ENCODE measurements around the gene INSR.
"Not testable (repeated sequence)": the region's sequence is repeated elsewhere in the genome, so short reads cannot be mapped to it uniquely, and the experiment has no call there.

INSR gene

DNA sequence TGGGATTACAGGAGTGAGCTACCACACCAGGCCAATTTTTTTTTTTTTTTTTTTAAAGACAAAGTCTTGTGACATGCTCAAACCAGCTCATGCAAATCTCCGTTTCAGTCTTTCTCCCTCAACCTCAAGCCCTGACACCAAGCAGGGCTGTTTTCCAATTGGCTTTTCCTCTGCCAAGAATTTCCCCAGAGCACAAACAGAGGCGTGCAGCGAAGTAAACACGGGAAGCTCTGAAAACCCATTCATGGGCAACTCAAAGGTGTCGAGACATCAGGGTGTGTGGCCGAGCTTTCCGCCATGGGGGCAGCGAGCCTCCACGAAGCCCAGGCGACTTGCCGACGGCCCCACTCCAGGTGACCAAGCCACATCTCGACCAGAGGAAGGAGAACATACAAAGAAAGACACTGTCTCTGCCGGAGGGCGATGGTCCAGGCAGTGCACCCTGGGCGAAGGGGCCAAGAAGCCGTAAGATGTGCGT, 70.0 kb downstream of the INSR start:
- DNase-seq, result peak in 29 of 51 donors; percentile 3 to 62 (median 14)

DNA sequence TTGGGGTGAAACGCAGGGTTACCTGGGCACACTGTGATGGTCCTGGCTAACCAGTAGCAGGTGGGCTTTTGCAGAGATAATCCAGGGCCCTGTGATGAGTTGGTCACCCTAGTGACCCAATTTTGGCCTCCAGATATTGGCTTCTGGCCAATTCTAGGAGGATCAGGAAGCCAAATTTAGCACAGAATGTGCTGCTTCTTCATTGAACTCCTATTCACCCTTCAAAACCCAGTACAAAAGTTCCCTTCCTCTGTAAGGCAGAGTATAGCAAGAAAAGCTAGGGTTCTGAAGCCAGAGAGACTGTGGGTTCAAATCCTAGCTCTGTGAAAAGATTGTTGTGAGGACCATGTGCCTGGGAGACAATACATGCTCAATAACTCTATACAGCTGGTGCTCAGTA, 70.8 kb downstream of the INSR start:
- DNase-seq, result no peak

DNA sequence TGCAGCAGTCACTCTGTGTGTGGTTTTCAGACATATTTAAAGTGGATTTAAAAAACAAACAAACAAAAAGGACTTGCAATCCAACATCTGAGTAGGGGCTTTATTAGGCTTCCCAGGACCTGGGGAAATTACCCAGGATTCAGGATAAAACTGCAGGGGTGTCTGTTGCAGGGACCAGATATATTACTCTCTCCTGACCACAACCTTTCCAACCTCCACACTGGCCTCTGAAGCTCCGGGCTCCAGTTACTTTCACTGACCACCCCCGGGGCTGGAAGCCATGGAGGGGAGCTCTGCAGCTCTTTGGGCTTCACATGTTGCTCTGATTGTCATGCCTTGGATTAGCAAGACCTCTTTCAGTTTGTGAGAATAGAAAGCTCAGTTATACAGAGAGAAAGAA, 75.2 kb downstream of the INSR start:
- DNase-seq, result no peak

DNA sequence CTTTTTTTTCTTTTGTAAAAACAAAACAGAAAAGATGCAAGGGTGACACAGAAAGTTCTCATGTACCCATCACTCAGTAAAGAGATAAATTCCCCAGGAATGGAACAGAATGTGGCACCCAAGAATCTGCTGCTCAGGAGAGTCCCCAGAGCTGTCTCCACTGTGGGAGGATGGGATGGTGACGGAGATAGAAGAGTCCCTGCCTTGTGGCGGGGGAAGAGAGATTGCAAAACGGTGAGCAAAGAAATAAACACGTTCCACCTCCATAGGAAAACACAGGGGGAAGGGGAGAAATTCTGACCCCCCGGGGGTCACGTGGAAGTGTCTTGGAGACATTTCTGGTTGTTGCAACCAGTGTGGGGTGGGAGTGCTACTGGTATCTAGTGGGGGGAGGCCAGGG, 76.4 kb downstream of the INSR start:
- DNase-seq, result no peak

DNA sequence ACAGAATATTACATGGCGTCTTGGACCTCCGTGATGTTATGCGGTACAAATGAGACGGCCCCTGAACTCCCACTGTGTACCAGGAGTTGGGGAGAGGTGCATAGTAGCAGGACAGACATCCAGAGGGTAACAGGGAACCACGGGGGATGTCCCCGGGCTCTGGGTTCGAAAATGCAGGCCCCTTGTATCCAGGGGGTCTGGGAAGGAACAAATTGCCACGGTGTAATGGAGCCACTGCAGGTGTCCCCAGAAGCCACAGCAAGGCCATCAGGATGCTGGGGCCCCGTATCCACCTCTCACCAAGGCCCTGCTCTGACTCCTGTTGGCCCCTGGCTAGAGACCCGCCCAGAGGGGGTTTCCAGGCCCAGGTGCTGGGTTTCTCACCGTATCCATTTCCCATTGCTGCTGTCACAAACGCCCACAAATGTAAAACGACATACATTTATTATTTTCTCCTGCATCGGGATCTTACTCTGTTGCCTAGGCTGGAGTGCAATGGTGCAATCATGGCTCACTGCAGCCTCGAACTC, 77.8 kb downstream of the INSR start:
- no peak for DNase-seq

DNA sequence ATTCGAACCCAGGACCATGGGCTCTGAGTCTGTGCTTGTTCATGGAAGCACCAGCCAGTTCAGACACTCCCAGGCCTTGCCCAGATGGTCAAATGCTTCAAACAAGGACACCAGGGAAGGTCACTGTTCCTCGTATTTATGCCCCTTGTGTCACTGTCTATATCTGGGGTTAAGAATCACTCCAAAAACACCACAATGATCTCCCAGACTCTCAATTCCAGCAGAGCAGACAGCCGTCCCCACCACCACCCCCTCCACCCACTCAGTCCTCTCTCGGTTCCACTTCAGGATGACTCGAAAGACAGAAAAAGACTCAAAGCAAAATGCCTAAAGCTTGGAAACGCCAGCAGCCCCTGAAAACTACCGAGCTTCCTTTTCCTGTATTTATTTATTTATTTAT, 79.0 kb downstream of the INSR start:
- DNase-seq, result no peak

DNA sequence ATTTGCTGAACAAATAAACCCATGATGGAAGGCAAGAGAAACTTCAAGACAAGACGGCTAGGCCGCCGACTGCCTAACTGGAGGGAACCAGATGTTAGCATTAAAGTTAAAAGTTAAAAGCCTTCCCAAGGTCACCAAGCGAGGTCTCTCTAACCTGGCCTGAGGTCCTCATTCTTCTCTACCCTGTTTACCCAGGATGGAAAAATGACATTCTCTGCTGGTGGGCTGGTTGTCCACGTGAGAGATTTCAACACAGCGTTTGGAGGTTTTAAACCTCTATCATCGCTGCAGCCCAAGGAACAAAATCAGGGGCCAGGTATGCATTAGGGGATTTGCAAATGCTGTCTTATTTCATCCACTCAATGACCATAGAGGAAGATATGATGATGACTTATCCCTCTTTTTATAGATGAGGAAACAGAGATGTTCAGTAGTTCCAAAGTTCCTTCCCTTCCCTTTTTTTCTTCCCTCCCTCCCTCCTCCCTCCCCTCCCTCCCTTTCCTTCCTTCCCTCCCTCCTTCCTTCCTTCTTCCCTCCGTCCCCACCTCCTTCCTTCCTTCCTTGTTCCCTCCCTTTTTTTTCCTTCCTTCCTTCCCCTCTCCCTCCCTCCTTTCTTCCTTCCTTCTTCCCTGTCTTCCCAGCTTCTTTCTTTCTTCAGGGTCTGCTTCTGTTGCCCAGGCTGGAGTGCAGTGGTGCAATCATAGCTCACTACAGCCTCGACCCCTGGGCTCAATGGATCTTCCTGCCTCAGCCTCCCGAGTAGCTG, 79.7 kb downstream of the INSR start:
- no peak for DNase-seq

DNA sequence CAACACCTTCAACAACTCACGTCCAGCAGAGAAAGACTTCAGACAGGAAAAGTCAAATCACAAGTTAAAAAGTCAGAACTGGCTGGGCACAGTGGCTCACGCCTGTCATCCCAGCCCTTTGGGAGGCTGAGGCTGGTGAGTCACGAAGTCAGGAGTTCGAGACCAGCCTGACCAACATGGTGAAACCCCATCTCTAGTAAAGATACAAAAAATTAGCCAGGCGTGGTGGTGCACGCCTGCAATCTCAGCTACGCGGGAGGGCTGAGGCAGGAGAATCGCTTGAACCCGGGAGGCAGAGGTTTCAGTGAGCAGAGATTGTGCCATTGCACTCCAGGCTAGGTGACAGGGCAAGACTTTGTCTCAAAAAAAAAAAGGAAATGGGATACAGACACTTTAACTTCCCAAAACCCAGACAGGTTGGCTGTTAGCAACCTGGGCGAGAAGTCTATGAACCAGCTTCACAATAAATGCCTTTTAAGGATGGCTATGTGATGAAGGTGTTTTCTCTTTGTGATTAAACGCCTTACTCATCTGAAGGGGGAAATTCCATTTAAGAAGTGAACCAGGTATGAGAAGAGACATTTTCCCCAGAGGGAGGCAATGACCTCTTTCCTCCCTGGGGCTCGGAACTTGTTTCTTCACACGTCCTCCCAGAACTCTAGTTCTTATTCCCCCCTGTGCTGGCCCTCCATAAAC, 80.4 kb downstream of the INSR start:
- no peak for DNase-seq

DNA sequence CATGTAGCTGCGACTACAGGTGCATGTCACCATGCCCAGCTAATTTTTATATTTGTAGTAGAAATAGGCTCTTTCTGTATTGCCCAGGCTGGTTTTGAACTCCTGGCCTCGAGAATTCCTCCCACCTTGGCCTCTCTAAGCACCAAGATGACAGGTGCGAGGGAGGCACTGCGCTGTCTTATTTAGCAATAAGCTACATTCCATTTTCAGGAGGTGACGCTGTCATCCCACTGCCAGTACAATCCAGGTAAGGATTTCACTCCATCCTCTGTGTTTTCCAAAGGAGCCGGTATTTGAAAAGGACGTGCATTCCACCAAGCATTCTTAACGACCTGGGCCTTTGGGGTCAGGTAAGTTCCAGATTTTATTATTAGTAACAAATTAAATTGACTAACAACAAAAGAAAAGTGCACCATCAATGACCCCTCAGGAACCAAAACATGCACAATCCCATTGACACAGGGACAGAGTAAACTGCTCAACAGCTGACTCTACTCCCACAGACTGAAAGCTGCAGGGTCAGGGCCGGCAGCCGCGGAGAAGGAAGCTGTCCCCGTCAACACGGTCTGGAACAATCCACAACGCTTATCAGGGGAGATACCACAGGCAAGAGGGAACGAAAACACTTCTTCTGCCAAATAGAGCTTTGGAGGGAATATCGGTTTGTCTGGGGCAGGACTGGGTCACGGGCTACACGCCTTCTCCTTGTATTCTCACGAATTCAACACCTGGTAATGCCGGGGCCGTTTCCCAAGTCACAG, 82.8 kb downstream of the INSR start:
- peak in 1 of 51 donors; percentile 4 for DNase-seq

DNA sequence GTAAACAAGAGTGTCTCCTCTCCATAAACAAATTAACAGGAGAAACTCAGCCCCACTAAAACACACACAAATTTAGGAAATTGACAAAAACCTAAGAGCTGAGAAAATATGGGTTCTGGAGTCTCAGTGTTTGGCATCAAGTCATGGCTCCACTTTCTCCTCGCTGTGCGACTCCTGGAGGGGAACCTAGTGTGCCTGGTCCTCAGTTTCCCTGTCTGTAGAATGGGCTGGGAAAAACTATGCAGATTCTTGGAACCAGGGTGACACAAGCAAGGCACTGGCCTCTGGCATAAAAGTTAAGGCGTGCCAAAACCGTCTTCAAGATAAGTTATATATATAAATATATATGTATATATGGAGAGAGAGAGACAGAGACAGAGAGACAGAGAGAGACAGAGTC, 83.9 kb downstream of the INSR start:
- DNase-seq, result no peak

DNA sequence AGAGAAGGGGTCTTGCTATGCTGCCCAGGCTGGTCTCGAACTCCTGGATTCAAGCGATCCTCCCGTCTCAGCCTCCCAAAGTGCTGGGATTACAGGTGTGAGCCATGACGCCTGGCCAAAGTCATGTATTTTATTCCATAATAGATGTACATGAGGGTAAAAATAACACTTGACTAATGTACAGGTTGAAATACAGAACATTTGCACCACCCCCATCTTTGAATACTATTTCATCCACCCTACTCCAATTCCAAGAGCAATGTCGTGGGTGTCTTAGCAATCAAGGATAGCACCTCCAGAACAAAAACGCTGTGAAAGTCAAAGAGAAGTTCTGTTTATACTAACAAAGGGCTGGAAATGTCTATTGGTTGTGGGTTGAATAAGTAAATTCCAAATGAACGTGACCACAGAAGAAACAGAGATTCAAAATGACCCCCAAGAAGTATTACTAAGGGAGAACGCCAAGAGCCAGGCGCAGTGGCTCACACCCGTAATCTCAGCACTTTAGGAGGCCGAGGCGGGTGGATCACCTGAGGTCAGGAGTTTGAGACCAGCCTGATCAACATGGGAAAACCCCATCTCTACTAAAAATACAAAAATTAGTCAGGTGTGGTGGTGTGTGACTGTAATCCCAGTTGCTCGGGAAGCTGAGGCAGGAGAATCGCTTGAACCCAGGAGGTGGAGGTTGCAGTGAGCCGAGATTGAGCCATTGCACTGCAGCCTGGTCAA, 84.5 kb downstream of the INSR start:
- peak in 1 of 51 donors; percentile 13 for DNase-seq

DNA sequence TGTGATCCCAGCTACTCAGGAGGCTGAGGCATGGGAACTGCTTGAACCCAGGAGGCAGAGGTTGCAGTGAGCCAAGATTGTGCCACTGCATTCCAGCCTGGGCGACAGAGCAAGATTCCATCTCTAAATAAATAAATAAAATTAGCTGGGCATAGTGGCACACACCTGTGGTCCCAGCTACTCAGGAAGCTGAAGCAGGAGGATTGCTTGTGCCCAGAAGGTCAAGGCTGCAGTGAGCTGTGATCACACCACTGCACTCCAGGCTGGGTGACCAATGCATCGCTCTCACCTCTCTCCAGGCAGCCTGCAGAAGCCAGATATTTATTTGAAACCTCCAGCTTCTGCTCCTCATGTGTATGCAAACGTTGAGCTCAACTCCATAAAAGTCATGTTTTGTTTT, 85.2 kb downstream of the INSR start:
- not testable (repeated sequence) for DNase-seq

DNA sequence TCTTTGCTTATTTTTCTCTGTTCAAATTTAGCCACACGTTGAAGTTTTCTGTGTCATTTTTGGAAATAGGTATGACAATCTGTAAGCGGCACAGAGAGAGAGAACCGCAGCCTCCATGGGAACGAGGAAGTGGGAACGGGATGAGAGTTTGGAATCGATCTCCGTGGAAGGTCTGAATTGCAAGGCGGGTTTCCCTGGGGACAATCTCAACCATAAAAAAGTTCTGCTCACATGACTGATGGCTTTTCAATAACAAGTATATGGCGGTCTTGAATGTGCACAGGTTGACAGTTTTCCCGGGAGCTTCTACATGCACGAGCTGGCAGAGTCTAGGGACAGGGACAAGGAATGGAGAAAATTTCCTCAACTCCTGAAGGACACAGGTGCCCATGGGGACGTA, 90.9 kb downstream of the INSR start:
- no peak for DNase-seq

DNA sequence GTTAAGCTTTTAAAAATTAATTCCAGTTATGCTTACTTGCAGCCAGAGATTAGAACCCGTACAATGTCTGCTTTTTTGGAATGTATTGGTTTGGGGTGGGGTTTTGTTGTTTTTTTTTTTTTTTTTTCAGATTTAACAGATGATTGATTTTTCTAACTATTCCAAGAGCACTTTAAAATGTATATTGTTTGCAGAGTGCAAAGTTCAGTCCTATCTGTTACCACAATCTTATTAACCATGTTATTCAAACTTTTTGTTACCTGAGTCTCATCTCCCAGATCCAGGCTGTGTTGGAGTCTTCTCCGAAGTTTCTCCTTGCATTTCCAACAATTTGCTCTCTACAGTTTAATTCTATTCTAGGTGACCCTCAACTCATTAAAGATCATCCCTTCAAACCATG, 91.3 kb downstream of the INSR start:
- DNase-seq, result no peak

DNA sequence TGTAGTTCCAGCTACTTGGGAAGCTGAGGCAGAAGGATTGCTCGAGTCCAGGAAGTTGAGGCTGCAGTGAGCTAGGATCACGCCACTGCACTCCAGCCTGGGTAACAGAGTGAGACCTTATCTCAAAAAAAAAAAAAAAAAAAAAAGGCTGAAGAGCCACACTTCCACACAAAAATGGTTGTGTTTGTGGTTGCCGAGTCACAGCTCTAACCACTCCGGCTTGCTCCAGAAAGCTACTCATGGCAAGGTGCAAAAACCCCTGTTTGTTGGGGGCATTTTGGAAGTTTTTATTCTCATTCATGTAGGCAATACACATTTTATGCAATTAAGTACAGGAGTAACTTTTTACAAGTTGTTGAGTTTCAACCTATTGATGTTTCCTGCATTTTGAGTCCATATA, 93.5 kb downstream of the INSR start:
- DNase-seq, result no peak

DNA sequence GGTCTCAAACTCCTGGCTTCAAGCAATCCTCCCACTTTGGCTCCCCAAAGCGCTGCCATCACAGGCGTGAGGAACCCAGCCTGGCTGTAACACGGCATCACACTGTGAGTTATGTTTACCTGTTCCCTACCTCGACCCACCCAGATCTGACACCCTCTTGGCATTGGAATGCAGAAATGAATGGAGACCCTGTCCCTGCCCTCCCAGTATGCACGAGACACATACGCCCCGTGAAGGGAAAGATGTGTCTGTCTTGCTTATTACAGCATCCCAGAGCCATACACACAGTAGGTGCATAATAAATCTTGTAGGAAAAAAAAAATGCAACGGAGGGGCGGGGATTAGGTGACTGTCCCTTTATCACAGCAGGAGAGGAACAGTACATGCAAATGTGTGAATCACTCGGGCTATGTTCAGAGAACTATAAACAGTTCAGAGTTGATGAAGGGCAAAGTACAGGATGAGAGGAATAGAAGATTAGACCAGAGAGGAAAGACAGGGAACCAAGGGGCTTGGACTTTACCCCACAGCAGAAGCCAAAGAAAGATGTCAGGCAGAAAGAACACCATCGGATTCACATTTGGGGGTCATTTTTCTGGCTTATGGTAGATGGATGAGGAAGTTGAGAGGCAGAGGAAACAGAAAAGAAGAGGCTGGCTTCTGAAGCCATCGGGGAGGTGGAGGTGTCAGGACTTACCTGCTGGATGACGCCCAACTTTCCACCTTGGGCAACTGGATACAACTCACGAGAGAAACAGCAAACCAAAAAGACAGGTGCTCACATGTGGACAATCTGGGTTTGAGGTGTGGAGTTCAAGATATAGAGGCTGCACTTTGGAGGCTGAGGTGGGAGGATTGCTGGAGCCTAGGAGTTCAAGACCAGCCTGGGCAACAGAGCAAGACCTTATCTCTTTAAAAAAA, 94.3 kb downstream of the INSR start:
- DNase-seq, result no peak

DNA sequence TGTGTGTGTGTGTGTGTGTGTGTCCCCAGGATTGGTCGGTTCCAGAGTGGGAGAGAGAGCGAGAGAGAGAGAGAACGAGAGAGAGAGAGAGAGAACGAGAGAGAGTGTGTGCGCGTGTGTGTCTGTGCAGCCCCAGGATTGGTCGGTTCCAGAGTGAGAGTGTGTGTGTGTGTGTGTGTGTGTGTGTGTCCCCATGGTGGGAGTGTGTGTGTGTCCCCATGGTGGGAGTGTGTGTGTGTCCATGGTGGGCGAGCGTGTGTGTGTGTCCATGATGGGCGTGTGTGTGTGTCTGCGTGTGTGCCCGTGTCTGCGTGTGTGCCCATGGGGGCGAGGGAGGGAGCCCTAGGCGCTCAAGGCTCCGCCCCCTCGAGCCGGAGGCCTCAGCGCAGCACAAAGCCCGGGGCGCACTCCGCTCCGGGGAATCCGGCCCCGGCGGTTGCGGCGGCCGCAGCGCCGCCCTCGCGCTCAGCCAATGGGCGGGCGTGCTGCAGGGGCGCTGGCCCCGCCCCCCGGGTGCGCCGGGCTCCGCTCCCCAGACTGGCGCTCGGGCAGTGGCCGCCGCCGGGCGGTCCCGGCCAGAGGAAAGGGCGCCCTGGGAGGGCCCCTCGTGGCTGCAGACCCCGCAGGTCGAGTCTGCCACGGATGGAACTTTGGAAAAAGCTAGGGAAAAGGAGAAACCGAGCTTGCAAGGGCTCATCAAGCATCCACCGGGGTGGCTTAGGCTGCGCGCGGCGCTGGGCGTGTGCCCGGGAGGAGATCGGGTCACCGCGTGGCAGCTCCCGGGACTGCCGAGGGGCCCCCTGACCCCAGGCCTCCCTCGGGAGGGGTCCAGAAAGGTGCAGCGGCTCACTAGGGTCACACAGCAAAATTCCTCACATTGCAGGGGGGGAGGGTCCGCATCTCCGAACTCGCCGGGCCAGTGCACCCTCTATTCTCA, 96.2 kb downstream of the INSR start:
- peak; percentile 38 to 94 (median 84) for DNase-seq

DNA sequence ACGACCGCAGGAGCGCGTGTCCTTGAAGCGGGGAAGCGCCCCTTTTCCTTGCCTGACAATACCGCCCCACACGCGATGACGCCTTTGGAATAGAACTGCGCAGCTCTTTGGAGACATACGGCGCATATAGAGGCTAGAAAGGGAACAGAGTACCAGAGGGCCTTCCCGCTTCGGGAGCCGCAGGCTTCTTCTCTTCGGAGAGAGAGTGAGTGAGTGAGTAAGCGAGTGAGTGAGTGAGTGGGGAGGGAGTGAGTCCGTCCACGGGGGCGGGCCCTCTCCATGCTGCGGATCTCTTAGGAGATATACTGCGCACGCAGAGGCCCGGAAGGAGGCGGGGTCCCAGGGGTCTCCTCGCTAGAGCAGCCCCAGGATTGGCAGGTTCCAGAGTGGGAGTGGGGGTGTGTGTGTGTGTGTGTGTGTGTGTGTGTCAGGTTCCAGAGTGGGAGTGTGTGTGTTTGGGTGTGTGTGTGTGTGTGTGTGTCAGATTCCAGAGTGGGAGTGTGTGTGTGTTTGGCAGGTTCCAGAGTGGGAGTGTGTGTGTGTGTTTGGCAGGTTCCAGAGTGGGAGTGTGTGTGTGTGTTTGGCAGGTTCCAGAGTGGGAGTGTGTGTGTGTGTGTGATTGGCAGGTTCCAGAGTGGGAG, 97.0 kb downstream of the INSR start:
- peak; percentile 12 to 91 (median 75) for DNase-seq

DNA sequence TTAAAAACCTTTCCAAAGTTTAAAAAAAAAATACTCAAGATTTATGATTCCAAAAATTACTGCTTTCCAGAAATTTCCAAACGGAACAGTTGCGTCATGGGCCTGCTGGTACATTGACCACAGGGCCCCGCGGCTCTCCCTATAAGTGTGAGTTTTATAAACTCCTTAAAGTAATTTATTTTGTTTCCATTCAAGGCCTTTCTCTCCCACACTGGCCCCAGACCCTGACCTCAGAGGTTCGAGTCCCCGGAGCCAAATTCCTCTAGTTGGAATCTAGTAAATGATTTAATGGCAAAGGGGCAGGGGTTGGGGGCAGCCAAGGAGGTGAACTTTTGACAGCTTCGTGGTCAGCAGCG, 97.5 kb downstream of the INSR start:
- no peak for DNase-seq
